Epidermal melanocyte (primary cell): ENCODE measurements around the gene SUV39H2.
"Not testable (repeated sequence)": the region's sequence is repeated elsewhere in the genome, so short reads cannot be mapped to it uniquely, and the experiment has no call there.

Source experiments
- DNase-seq: peaks from one replicate; pipeline ENCODE4 v3.0.0; 2011; ENCODE audit warnings: low spot score; ENCODE audit not compliant: insufficient read length

Gene SUV39H2

GRCh38 chr10:14875941-14876340 is 2.7 kb upstream of the SUV39H2 start:
- DNase-seq: no peak

GRCh38 chr10:14876764-14877163 is 1.9 kb upstream of the SUV39H2 start:
- no peak for DNase-seq

GRCh38 chr10:14879124-14879927 is 660 bp downstream of the SUV39H2 start:
- DNase-seq: peak; percentile 26

- no peak for DNase-seq
Observed at GRCh38 chr10:14879928-14880193, 1.2 kb downstream of the SUV39H2 start.

- no peak for DNase-seq
Observed at GRCh38 chr10:14880229-14880628, 1.6 kb downstream of the SUV39H2 start.

GRCh38 chr10:14884082-14884481 is 5.4 kb downstream of the SUV39H2 start:
- DNase-seq: no peak

GRCh38 chr10:14889318-14889717 is 10.7 kb downstream of the SUV39H2 start:
- DNase-seq: no peak

GRCh38 chr10:14891151-14891550 is 12.5 kb downstream of the SUV39H2 start:
- no peak for DNase-seq

- no peak for DNase-seq
Observed at GRCh38 chr10:14904316-14904732, 25.7 kb downstream of the SUV39H2 start.

GRCh38 chr10:14904864-14905263 is 26.2 kb downstream of the SUV39H2 start:
- no peak for DNase-seq

- no peak for DNase-seq
Observed at GRCh38 chr10:14905890-14906289, 27.2 kb downstream of the SUV39H2 start.

GRCh38 chr10:14906765-14907164 is 28.1 kb downstream of the SUV39H2 start:
- DNase-seq: no peak

- not testable (repeated sequence) for DNase-seq
Observed at GRCh38 chr10:14907591-14907990, 28.9 kb downstream of the SUV39H2 start.

GRCh38 chr10:14909101-14909500 is 30.4 kb downstream of the SUV39H2 start:
- DNase-seq: no peak

GRCh38 chr10:14910953-14911352 is 32.3 kb downstream of the SUV39H2 start:
- DNase-seq: no peak

GRCh38 chr10:14911801-14912200 is 33.1 kb downstream of the SUV39H2 start:
- DNase-seq: no peak

GRCh38 chr10:14916600-14916999 is 37.9 kb downstream of the SUV39H2 start:
- no peak for DNase-seq

- no peak for DNase-seq
Observed at GRCh38 chr10:14917827-14918226, 39.2 kb downstream of the SUV39H2 start.

GRCh38 chr10:14918964-14919363 is 40.3 kb downstream of the SUV39H2 start:
- no peak for DNase-seq

- no peak for DNase-seq
Observed at GRCh38 chr10:14924013-14924412, 45.3 kb downstream of the SUV39H2 start.

GRCh38 chr10:14925268-14925667 is 46.6 kb downstream of the SUV39H2 start:
- DNase-seq: no peak

GRCh38 chr10:14926061-14926470 is 47.4 kb downstream of the SUV39H2 start:
- DNase-seq: no peak

GRCh38 chr10:14926722-14927416 is 48.2 kb downstream of the SUV39H2 start:
- no peak for DNase-seq
